HG02571 (cell line): ENCODE results near the gene TLR2.
A peak's percentile ranks its signal among the peaks of the same experiment; 100 is the strongest.

Experiments used
- ATAC-seq: cut with Tn5 transposase; IDR thresholded peaks from one replicate; pipeline ENCODE4 v1.9.1; 2021; ENCODE audit warnings: mild to moderate bottlenecking, moderate library complexity; ENCODE audit not compliant: unreplicated experiment

Gene TLR2

DNA sequence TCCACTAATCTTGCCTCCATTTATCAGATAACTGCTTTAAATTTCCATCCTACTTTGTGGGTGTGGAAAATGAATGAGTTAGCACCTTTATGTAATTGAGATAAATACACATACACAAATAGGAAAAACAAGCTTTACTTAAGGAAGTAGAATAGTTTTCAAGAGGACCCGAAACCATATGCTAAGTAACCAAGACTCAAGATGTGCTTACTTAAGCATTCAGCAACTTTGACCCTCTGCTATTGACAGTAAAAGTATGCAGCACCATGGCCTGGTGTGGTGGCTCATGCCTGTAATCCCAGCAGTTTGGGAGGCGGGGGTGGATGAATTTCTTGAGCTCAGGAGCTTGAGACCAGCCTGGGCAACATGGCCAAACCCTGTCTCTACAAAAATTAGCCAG is 45.8 kb downstream of the TLR2 start:
- ATAC-seq = no peak

DNA sequence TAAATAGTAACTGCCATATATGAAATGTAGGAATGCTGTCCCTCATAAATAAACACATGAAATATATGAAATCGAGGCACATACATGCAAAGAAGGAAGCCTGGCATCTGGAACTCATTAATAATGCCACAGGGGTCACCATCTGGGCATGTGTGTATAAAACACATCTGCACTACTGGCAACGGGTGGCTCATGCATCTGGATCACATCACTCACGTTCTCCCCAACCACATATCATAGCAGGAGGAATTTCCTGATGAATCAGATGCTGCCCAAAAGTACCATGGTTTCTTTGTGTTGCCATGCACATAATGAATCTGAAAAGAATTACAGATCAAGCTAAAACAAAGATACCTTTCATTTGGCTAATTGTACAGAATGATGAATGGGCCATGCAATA is 47.2 kb downstream of the TLR2 start:
- no peak for ATAC-seq

GRCh38 chr4:153733751-153734448 is 49.8 kb downstream of the TLR2 start:
- no peak for ATAC-seq

GRCh38 chr4:153735906-153736461 is 51.9 kb downstream of the TLR2 start:
- ATAC-seq = no peak

DNA sequence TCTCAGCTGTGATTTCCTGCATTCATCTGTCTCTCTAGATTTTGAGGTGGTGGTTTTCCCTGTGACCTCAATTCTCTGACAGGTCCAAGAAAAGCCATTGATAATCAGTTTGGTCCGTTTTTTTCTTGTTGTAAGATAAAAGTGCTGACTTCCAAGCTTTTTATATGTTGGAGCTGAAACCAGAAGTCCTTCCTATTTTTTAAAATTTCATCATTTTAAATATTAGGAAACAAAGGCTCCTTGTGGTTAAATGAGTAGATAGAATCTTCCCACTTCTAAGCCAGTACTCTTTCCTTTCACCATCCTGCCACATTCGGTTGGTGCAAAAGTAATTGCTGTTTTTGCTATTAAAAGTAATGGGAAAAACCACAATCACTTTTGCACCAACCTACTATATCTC is 57.5 kb downstream of the TLR2 start:
- no peak for ATAC-seq

DNA sequence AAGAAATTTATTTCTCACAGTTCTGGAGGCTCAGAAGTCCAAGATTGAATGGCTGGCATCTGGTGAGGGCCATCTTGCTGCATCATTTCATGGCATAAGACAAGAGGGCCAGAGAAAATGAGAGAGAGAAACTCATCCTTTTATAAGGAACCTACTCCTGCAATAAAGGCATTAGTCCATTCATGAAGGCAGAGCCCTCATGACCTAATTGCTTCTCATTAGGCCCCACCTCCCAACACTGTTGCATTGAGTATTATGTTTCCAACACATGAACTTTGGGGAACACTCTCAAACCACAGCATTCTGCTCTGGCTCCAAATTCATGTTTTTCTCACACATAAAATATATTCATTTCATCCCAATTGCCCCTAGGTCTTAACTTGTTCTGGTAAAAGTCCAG is 61.6 kb downstream of the TLR2 start:
- ATAC-seq = no peak

DNA sequence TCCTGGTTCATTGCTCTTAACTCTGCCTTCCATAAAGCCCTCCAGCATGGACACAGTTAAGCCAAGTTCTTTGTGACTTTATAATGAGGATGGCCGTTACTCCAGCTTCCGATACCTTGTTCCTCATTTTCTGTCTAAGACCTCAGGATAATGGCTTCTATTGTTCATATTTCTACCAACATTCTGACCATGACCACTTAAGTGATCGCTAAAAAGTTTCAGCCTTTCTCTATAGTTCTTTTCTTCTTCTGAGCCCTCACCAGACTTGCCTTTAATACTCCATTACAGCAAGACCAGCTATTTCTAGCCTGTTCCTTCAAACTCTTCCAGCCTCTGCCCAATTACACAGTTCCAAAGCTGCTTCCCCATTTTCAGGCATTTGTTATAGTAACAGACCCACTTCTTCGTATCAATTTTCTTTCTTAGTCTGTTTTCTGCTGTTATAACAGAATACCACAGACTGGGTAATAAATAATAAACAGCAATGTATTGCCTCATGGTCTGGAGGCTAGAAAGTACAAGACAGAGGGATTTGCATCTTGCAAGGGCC is 63.4 kb downstream of the TLR2 start:
- ATAC-seq = no peak

DNA sequence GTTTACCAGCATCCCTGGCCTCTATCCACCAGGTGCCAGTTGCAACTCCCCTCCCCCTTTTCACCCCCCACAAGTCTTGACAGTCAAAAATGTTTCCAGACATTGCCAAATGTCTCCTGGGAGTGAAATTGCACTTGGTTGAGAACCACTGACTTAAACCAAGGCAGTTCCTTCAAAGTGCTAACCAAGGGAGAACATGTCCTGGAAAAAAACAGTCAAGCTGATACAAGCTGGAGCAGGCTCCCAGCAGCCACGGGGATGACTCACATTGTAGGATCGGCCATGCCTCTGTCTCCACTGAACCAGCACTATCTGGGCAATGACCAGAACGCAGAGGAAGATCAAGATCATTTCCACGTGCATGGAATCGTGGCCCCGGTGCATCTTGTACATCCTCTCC is 64.3 kb downstream of the TLR2 start:
- ATAC-seq = no peak

DNA sequence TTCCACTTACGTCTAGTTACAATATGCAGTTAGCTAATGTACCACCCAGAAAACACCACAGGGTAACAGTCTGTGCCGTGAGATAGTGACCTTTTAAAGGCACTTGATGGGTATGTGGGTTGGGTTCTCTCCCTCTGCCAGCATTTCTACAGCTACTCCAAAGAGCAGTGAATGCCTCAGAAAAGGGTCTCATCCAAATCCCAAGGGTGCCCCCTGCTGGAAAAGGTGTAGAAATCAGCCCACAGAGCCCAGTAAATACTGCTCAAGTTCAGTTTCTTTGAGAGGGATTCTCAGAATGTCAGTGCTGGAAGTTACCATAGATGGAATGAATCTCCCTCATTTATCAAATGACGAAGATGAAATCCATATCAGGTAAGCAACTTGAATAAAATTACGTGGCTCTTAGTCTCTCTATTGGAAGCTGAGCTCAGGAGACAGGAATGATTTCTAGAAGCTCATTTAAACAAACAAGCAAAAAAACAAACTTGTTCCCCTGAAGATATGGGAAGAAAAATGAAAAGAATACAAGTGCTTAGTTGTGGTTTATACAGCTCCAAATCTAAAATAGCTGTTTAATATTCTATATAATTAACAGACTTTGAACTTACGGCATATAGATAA is 66.2 kb downstream of the TLR2 start:
- peak; percentile 53 for ATAC-seq

GRCh38 chr4:153755186-153755585 is 71.1 kb downstream of the TLR2 start:
- ATAC-seq = no peak
